ENCODE data around the gene CPE. TPM values are rescaled to one million over a fixed set of nuclear protein-coding genes. Genes with fewer than 3 reads are reported as not detected.

The CPE gene
- total and polyA plus RNA-seq, 2 of the 4 experiments (the other 2 are of a cell fraction) = 3.6 to 13.5 TPM

GRCh38 chr4:165461159-165461821 lies 82.5 kb downstream of the CPE start:
- intact Hi-C loops (cut with micrococcal nuclease) = loop anchor here (5.0 kb wide), 1 partner anchor 349 kb away; the partner anchor contains the start of gene TMEM192
- no peaks in the 10 kb centered on the region for H3K9me1 ChIP-seq (ENCODE audit: insufficient read depth, low read length)
- H3K9ac ChIP-seq (ENCODE audit: low read depth, low read length) = no peak overlapping the region
- no peak overlapping the region for H3K23ac ChIP-seq (ENCODE audit: low read depth, low read length)
- H3K27me3 ChIP-seq (ENCODE audit: control insufficient read depth, insufficient read depth, low read length) = no peaks in the 10 kb centered on the region
- H3K4ac ChIP-seq (ENCODE audit: low read depth, low read length) = peak overlapping the region; percentile 49
- no peaks in the 10 kb centered on the region; the same call in 1 of the 2 replicates for H3K4me1 ChIP-seq (ENCODE audit: control insufficient read depth, insufficient read depth, low read length)
- H4K20me1 ChIP-seq (ENCODE audit: insufficient read depth, low read length) = no peaks in the 10 kb centered on the region
- in situ Hi-C loops (cut with MboI; ENCODE audit: low sequenced_read_pairs) = loop anchor here (5.0 kb wide), 2 partner anchors 104 to 329 kb away; no protein-coding TSS in a partner anchor
- H2BK15ac ChIP-seq (ENCODE audit: low read depth, low read length) = no peak overlapping the region
- H4K5ac ChIP-seq (ENCODE audit: low read depth, low read length) = no peak overlapping the region; the same call in 1 of the 2 replicates
- ChIA-PET CTCF (interaction anchor here (0.9 to 1.3 kb wide), 2 partner anchors 330 to 349 kb away, joined by 3 to 5 read pairs; partner anchors contain the start of gene TMEM192), POLR2A (ENCODE audit: unreplicated experiment) (no interaction called here)
- DNase-seq (peak; percentile 75), ATAC-seq (ENCODE audit: low read depth) (peak; percentile 93)
- H3K14ac ChIP-seq (replicated peaks; ENCODE audit: low read depth, low read length) = no peak overlapping the region
- H4K8ac ChIP-seq (ENCODE audit: low read depth in 2 of 2, low read length in 2 of 2) = peak overlapping the region in 1 of 2 experiments; percentile 26; a peak in 1 of 4 replicates
- H3K36me3 ChIP-seq (ENCODE audit: control insufficient read depth, insufficient read depth, low read length) = no peaks in the 10 kb centered on the region
- H2BK20ac ChIP-seq (ENCODE audit: low read depth, low read length) = peak overlapping the region; percentile 33
- H3K56ac ChIP-seq (ENCODE audit: extremely low read depth, insufficient read depth, low read length) = no peak overlapping the region
- peak overlapping the region; percentile 71 for H2BK120ac ChIP-seq (ENCODE audit: low read depth, low read length)
- H3K9me3 ChIP-seq (ENCODE audit: control insufficient read depth, insufficient read depth, low read length) = no peaks in the 10 kb centered on the region
- 95% methylated on average over 5 of the region's 8 CpGs; no CpG with 5 or more reads in 1 of the 2 experiments for WGBS, 2 experiments (ENCODE audit: extremely low coverage in 2 of 2, insufficient read length in 1 of 2)
- peak overlapping the region; percentile 56; the same call in 1 of the 2 replicates for H3K27ac ChIP-seq (ENCODE audit: insufficient read depth, low read length)
- peak overlapping the region; percentile 28 for H2AFZ ChIP-seq (replicated peaks; ENCODE audit: low read length, poor library complexity)
- H2AK9ac ChIP-seq (replicated peaks; ENCODE audit: low read depth, low read length, poor library complexity) = no peak overlapping the region
- TF ChIP-seq RAD21 (IDR thresholded peaks at IDR 0.05; ENCODE audit: low read length) (no peak), CEBPB (IDR thresholded peaks at IDR 0.05; ENCODE audit: low read depth, low read length) (peak; percentile 61; the same call in 1 of the 2 replicates)
- H2BK5ac ChIP-seq (ENCODE audit: low read depth, low read length, poor library complexity, severe bottlenecking) = no peak overlapping the region
- dilution Hi-C loops (cut with HindIII; ENCODE audit: low sequenced_read_pairs, unreplicated experiment) = loop anchor here (25.0 kb wide), 1 partner anchor 324 kb away; no protein-coding TSS in a partner anchor
- H3K4me3 ChIP-seq (ENCODE audit: insufficient read depth, low read depth, low read length) = no peak overlapping the region
- H2AK5ac ChIP-seq (ENCODE audit: low read depth, low read length) = no peak overlapping the region
- no TSS peak for BruUV-seq (replicated peaks)
- H3K18ac ChIP-seq (ENCODE audit: low read depth, low read length) = peak overlapping the region; percentile 19; the same call in 1 of the 2 replicates
- H4K91ac ChIP-seq (ENCODE audit: insufficient read depth, low read depth, low read length) = peak overlapping the region; percentile 51; the same call in 1 of the 2 replicates
- H3K79me1 ChIP-seq (ENCODE audit: low read depth in 1 of 2, low read length in 2 of 2) = no peaks in the 10 kb centered on the region
- 0 out of 2 replicates have a peak overlapping the region, but pooled peaks have one; percentile 3 for H3K4me2 ChIP-seq (ENCODE audit: low read depth, low read length)
